ENCODE results near the gene NKG7. TPM values are rescaled to one million over a fixed set of nuclear protein-coding genes. Genes with fewer than 3 reads are reported as not detected.

NKG7 gene
- total RNA-seq, 1 donor from 2014 or later: not detected

DNA sequence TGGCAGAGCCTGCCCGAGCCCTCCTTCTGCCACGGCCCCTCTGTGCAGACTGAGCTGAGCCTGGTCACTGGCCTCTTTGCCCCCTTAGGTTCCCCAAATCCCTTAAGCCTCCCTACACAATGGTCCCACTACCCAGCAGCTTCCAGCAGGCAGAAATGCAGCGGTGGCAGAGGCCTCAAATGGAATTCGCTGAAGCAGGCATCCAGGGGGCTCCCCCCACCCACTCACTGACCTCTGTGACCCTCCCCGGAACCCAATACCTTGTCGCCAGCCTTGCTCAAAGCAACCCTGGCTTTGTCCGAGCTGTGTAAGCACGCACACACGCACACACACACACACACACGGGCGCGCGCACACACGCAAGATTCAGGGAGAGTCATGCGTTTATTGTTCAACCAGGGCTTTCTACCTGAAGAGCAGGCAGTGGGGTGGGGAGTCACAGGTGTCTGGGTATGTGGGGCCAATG, 15.5 kb upstream of the NKG7 start, which contains the start of gene LIM2:
LIM2 (minus strand) TSS at position 51 of the 466 bp plus-strand sequence. CDS start 531 bp downstream, outside the sequence.
- TF ChIP-seq CTCF (IDR thresholded peaks at IDR 0.05; ENCODE audit: partially characterized antibody, unreplicated experiment): no peak
- no peak for DNase-seq
- H3K36me3 Mint-ChIP-seq (ENCODE audit: unreplicated experiment): no peaks in the 10 kb centered on the region
- H3K9me3 Mint-ChIP-seq (ENCODE audit: unreplicated experiment): peaks cover 2% of the 10 kb centered on the region
- H3K27ac Mint-ChIP-seq (ENCODE audit: unreplicated experiment): no peak within 1 kb of the TSS
- H3K27me3 Mint-ChIP-seq (ENCODE audit: unreplicated experiment): peaks cover 1% of the 10 kb centered on the region
- no peaks in the 10 kb centered on the region for H3K4me1 Mint-ChIP-seq (ENCODE audit: low read depth, unreplicated experiment)
- H3K4me3 Mint-ChIP-seq (ENCODE audit: unreplicated experiment): peak within 1 kb of the TSS; percentile 20

- Mint-ChIP-seq H3K4me3 (ENCODE audit: unreplicated experiment) (no peak overlapping the region), H3K27me3 (ENCODE audit: unreplicated experiment) (peaks cover 1% of the 10 kb centered on the region), H3K9me3 (ENCODE audit: unreplicated experiment) (peaks cover 2% of the 10 kb centered on the region), H3K36me3 (ENCODE audit: unreplicated experiment) (no peaks in the 10 kb centered on the region), H3K27ac (ENCODE audit: unreplicated experiment) (no peak overlapping the region), H3K4me1 (ENCODE audit: low read depth, unreplicated experiment) (no peaks in the 10 kb centered on the region)
- TF ChIP-seq CTCF (IDR thresholded peaks at IDR 0.05; ENCODE audit: partially characterized antibody, unreplicated experiment): no peak
- DNase-seq: no peak
These were observed 14.5 kb upstream of the NKG7 start for GRCh38 chr19:51386882-51387520.

DNA sequence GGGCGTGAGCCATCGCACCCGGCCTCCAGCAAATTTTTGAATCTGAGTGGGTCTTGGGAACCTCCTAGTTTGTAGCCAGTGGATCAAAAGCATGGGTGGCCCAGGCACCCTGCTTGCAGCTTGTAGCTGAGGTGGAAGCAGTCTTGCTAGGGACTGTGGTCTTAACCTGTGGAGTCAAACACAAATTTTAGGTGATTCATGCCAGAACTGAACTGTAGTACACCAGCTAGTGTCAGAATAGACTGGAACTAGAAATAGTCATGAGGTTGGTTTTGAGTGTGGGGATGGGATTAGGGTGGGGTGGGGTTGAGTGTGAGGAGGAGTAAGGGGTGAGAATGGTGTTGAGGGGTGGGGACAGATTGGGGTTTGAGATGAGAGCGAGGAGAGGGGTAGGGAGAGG, 9.6 kb upstream of the NKG7 start:
- peaks cover 3% of the 10 kb centered on the region for H3K27me3 Mint-ChIP-seq (ENCODE audit: unreplicated experiment)
- H3K4me3 Mint-ChIP-seq (ENCODE audit: unreplicated experiment): no peak overlapping the region
- H3K36me3 Mint-ChIP-seq (ENCODE audit: unreplicated experiment): no peaks in the 10 kb centered on the region
- H3K9me3 Mint-ChIP-seq (ENCODE audit: unreplicated experiment): no peaks in the 10 kb centered on the region
- DNase-seq: no peak
- no peaks in the 10 kb centered on the region for H3K4me1 Mint-ChIP-seq (ENCODE audit: low read depth, unreplicated experiment)
- no peak for TF ChIP-seq CTCF (IDR thresholded peaks at IDR 0.05; ENCODE audit: partially characterized antibody, unreplicated experiment)
- no peak overlapping the region for H3K27ac Mint-ChIP-seq (ENCODE audit: unreplicated experiment)

DNA sequence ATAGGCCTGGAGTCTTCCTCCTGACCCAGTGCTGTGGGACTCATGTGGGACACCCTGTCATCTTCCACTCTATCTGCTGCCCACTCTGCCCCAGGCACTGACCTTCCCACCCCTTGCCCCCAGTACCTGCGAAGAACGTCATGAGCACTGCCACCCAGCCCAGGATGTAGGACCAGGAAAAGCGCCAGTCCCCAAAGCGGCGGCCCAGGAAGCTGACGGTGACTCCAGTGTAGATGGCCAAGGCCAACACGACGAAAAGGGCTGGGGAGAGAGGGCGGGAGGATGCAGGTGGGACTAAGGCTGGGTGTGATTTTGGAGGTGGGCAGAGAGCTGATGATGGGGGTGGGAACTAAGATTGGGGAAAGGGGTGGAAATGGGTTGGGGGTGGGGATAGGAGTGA, 7.9 kb upstream of the NKG7 start:
- TF ChIP-seq CTCF (IDR thresholded peaks at IDR 0.05; ENCODE audit: partially characterized antibody, unreplicated experiment): no peak
- no peaks in the 10 kb centered on the region for H3K36me3 Mint-ChIP-seq (ENCODE audit: unreplicated experiment)
- H3K27me3 Mint-ChIP-seq (ENCODE audit: unreplicated experiment): peaks cover 2% of the 10 kb centered on the region
- no peak overlapping the region for H3K27ac Mint-ChIP-seq (ENCODE audit: unreplicated experiment)
- no peaks in the 10 kb centered on the region for H3K9me3 Mint-ChIP-seq (ENCODE audit: unreplicated experiment)
- H3K4me3 Mint-ChIP-seq (ENCODE audit: unreplicated experiment): no peak overlapping the region
- H3K4me1 Mint-ChIP-seq (ENCODE audit: low read depth, unreplicated experiment): no peaks in the 10 kb centered on the region
- no peak for DNase-seq

DNA sequence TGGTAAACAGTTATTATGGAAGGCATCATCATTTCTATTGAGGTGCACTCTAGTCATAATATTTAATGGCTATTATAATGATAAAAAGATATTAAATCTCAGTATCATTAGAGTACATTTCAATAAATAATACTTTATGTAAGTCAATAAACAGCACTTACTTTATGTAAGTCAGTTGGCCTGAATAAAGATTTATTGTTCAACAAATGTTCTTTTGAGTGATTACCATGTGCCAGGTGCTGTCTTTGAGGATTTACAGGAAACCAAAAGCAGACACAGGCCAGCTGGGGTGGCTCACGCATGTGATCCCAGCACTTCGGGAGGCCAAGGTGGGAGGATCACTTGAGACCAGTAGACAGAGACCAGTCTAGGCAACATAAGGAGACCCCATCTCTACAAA, 5.0 kb upstream of the NKG7 start:
- H3K27ac Mint-ChIP-seq (ENCODE audit: unreplicated experiment): no peak overlapping the region
- no peaks in the 10 kb centered on the region for H3K4me1 Mint-ChIP-seq (ENCODE audit: low read depth, unreplicated experiment)
- DNase-seq: no peak
- H3K9me3 Mint-ChIP-seq (ENCODE audit: unreplicated experiment): peaks cover 2% of the 10 kb centered on the region
- H3K36me3 Mint-ChIP-seq (ENCODE audit: unreplicated experiment): no peaks in the 10 kb centered on the region
- TF ChIP-seq CTCF (IDR thresholded peaks at IDR 0.05; ENCODE audit: partially characterized antibody, unreplicated experiment): no peak
- H3K4me3 Mint-ChIP-seq (ENCODE audit: unreplicated experiment): no peak overlapping the region
- peaks cover 7% of the 10 kb centered on the region for H3K27me3 Mint-ChIP-seq (ENCODE audit: unreplicated experiment)
